GM21825 (cell line): Measurements from ENCODE around the gene LRRFIP1.
A peak's percentile ranks its signal among the peaks of the same experiment; 100 is the strongest.
"Not testable (repeated sequence)": the region's sequence is repeated elsewhere in the genome, so short reads cannot be mapped to it uniquely, and the experiment has no call there.

Source experiments
- ATAC-seq: cut with Tn5 transposase; IDR thresholded peaks from one replicate; pipeline ENCODE4 v1.9.1; 2021; ENCODE audit warnings: mild to moderate bottlenecking, moderate library complexity; ENCODE audit not compliant: unreplicated experiment

Gene LRRFIP1

DNA sequence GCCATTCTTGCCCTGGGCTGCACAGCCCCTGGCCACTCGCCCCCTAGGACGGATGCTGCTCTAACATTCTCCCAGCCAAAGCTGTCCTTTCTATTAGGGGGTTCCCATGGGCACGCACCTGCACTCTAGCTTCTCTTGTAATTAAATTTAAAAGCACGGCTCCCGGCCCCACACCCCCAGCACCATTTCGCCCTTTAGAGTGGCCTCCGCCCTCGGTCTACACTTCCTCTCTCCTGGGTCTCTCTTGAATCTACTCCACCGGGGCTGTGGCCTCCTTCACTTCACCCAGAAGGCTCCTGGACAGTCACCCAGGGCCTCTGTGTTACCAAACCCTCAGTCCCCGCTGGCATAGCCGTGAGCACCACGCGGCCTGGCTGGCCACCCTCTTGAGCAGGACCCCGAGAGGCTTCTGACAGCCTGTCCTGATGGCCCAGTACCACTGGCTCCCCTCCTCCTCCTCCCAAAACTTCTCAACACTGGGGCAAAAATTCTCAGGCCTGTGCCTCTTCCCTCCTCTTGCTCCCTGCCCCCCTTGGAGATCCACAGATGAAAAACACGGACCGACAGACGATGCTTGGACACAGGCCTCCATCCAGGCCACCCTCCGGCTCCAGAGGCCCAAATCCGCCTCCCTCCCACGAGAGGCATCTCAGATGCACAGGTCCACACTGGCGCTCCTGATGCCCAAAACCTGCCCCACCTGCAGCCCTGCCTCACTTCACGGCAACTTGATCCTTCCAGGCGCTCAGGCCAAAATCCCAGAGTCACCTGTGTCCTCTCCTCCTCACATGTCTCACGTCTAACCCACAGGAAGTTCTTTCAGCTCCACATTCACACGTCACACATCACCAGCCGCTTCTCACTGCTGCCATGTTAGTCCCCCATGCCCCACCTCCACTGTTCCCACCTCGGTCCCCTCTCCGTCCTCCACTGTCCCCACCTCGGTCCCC lies 29.9 kb upstream of the LRRFIP1 start:
- no peak for ATAC-seq

DNA sequence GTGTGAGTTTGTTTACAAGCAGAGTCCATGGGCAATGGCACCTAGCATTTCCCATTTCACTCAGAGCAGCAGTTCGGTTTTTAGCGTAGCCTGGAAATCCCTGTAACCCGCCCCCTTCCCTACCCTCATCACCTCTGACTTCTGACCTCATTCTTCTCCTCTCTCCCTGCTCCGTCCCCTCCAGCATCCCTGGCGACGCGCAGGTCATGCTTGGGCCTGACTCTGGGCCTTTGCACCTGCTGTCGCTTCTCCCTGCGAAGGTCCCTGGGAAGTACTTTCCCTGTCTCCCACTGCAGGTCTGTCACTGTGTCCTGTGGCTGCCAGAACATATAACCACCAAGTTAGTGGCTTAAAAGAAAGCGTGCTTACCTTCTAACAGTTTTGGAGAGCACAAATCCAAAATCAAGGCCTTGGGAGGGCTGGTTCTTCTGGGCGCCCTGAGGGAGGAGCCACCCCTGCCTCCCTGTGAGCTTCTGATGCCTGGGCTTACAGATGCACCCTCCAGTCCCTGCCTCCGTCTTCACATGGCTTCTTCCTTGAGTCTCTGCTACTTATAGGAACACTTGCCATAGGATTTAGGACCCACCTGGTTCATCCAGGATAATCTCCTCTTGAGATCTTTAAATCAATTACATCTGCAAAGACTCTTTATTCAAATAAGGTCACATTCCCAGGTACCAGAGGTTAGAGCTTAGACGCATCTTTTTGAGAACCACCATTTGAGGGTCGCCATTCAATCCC lies 28.7 kb upstream of the LRRFIP1 start:
- ATAC-seq, result no peak

DNA sequence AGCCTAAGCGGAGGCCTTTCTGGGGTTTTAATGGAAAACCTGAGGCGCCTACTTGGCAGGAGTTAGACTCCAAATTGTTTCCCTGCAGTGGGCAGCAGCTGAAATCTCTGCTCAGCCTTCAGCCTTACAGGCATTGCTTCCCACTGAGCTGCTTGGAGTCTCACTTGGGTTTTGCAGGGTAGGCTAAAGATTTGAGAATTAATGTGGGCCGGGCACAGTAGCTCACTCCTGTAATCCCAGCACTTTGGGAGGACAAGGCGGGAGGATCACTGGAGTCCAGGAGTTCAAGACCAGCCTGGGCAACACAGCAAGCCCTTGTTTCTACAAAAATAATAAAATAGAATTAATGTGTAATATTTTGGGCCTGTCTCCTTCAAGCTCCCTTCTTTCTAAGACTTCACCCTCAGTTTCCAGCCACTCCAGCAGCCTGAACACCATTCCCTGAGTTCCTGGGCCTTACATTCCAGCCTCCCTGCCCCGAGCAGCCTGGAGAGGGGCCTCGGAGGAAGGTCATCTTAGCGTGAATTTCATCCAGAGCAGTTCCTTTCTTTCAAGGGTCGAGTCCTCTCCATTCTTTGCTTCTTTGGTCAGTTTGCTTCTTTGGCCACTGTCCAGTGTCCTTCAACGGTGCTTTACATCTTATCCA lies 27.8 kb upstream of the LRRFIP1 start:
- ATAC-seq, result no peak

DNA sequence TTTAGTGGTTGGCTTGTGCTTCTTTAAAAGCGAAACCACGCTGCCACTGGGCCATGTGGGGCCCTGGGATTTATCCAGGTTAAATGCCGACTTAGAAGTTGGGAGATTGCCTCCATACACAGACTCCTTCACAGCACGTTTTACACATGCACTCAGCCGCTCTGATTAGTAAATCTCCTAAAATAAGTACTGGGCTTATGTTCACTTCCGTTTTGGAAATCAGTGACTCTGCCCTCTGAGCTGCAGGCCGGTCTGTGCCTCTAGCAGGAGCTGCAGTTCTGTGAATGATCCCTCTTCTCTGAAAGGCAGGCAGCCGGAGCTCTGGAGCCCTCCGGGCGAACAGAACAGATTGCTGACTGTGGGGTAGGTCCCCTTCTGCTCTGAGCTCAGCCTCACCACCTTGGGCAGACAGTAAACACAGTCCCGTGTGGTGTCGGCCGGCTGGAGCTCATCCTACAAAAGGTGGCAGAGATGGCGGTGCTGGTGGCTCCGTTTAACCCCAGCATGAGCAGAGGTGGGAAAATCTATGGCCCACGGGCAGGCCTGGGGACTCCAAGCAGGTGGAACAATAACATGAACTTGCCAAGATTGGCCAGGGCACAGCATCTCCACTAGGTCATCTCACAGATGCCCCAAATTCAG lies 27.1 kb upstream of the LRRFIP1 start:
- ATAC-seq, result no peak

DNA sequence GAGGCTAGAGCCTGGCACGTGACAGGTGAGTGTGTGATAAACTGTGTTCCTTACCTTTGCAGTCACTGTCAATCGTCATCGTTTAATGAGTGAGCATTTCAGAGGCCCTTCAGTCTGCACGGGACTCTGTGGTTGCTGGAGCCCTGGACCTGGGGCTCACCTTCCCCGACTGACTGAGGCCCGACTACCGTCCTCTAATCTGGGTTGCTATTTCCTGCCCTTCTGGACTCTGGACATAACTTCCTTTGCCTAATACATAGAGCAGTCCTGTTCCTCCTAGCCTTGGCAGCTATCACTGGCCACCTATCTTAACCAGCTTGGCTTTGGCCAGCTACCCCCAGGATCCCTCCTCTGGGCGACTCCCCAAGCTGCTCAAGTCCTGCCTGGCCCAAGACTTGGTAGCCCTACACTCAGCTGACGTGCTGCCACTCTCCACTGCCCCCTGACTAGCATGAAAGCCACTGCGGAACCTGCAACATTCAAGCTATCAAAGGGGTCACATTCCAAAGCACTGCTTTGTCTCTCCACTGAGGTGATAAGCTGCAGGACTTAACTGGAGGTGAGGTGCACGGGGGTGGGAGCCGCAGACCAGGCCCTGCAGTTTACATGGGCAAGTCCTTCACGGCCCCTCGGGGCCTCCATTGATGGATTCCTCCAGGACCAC lies 25.8 kb upstream of the LRRFIP1 start:
- ATAC-seq, result no peak

DNA sequence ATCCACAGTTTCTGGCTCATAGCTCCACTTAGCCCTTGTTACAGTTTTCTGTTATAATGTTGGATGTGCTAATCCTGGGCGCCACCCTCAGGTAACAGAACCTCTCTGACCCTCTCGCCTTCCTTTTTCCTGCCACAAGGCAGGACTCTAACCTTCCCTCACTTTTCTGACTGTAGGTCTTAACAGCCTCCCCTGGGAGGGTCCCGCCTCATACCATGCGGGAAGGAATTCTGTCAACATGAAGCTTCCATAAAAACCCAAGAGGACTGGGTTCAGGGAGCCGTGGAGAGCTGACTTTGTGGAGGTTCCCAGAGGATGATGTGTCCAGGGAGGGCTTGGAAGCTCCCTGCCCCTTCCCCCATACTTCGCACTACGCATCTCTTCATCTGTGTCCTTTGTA lies 25.0 kb upstream of the LRRFIP1 start:
- no peak for ATAC-seq

DNA sequence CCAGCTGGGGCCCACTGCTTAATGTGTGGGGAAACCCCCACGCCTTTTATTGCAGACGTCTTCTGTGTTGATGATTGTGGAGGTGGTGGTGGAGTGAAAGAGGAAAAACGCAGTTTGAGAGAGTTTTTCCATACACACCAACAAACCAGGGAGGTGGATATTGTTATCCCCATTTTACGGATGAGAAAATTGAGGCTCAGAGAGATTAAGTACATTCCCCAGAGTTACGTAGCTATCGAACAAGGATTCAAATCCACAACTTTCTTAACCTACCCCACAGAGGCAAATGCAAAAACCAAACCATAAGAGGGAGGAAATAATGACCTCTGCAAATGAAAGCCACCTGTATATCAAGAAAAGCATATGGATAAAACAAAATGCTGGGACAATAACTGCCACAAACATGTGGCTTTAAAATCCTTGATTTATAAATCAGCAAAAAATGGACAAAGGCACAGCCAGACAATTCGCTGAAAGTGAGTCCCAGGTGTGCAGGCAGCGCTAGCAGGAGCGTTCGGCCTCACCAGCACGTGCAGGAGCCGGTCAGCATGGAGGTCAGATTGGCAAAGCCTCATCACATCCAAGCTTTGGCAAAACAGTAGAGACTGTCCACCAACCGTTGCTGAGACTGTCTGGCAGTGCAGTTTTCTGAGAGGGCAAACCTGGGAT lies 24.2 kb upstream of the LRRFIP1 start:
- no peak for ATAC-seq

DNA sequence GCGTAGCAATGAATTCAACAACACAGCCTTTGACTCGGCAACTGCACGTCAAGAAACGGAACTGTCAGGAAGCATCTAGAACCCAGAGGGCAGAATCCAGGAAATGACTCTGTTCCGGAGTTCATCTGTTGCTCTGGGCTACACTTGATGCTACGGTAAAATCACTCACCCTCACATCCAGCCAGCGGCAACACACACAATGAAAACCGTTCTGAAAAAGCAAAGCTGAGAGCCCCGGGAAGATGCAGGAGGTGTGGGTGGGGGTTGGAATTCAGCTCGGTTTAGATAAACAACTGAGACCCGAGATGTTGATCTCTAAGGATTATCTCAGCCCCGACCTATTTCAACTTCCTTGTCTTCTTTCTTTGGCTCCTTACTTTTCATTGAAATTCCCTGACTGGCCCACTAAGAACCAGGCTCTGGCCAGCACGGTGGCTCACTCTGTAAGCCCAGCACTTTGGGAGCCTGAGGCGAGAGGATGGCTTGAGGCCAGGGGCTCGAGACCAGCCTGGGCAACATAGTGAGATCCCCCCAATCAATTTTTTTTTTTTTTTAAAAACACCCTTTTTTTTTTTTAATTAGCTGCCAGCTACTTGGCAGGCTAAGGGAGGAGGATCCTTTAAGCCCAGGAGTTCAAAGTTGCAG lies 23.5 kb upstream of the LRRFIP1 start:
- ATAC-seq, result peak; percentile 72

DNA sequence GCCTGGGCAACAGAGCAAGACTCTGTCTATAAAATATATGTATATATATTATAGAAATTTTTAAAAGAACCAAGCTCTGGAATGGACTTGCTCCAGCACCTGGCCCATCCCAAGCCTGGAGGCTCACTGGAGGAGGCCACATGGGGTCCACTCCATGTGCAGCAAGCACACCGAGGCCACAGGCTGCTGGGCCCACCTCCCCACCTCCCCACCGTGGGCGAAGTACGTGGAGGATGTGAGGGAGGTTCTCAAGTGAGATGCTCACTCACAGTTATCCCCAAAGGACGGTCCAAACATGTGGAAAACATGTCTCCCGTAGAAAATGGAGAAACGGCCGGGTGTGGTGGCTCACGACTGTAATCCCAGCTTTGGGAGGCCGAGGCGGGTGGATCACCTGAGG lies 23.0 kb upstream of the LRRFIP1 start:
- no peak for ATAC-seq

DNA sequence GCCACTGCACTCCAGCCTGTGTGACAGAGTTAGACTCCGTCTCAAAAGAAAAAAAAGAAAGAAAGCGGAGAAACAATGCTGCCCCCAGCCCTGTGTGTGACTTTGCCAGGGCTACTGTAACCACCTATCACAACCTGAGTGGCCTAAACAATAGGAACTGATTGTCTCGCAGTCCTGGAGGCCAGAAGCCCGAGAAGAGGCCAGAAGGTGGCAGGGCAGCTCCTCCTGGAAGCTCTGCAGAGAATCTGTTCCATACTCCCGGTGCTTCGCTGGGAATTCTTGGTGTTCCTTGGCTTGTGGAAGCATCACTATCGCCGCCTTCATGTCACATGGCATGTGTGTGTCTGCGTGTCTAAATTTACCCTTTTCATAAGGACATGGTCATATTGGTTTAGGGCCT lies 22.4 kb upstream of the LRRFIP1 start:
- ATAC-seq, result no peak

DNA sequence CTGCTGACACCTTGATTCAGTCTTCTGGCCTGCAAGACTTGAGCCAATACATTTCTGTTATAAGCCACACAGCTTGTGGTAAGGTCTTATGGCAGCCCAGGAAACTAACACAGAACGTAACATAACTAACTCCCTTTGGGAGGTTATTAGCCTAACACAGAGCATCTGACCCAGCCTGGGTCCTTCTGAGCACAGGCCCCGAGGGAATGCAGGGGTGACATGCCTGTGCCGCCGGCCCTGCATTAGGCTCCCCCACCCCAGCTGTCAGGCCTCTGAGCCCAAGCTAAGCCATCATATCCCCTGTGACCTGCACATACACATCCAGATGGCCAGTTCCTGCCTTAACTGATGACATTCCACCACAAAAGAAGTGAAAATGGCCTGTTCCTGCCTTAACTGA lies 20.9 kb upstream of the LRRFIP1 start:
- ATAC-seq, result not testable (repeated sequence)

DNA sequence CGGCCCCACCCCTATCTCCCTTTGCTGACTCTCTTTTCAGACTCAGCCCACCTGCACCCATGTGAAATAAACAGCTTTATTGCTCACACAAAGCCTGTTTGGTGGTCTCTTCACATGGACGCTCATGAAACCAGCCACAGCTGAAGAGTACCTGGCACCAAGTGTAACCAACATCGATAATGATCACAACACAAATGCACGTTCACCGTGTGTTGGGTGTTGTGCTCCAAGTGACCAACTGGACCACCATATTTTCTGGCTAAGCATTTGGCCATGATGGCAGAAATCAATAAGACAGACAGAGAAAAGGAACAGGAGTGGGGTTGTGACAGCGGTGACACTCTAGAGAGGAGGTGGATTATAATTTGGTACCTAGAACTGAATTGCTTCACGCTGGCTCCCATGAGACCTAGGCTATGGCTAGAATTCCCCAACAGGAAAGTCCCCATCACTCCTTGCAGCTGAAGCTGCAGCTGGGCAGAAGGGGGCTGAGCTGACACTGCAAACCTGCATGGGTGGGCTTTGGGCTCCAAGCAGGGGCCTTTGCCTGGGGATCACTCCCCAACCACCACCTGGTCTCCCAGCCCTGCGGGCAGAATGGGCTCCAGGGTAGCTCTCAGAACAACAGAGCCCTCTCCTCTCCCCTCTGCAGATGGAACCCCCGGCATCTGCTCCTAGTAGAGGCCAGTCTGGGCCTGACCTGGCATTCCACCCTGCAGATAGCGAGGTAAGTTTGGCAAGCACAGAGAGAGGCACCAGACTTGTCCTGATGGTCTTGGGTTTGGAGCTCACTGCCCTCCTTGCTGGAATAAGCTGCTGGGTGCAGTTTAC lies 14.6 kb upstream of the LRRFIP1 start:
- no peak for ATAC-seq

DNA sequence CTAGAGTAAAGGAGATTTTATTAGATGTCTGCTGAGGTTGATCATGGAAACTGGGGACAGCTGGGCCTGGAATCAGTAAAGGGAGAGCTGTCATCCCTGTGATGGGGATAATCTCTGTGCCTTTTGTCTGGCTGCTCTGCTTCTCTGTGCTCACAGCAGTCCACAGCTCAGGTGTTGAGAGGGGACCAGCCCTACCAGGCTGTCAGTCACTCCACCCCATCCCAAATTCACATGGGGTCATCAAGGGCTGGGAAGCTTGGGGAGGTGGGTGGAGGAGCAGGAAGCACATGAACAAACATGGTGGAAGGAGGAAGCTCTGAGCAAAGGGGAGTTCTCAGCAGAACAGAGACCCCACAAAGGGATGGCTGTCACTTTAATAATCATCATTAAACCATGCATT lies 13.7 kb upstream of the LRRFIP1 start:
- no peak for ATAC-seq

DNA sequence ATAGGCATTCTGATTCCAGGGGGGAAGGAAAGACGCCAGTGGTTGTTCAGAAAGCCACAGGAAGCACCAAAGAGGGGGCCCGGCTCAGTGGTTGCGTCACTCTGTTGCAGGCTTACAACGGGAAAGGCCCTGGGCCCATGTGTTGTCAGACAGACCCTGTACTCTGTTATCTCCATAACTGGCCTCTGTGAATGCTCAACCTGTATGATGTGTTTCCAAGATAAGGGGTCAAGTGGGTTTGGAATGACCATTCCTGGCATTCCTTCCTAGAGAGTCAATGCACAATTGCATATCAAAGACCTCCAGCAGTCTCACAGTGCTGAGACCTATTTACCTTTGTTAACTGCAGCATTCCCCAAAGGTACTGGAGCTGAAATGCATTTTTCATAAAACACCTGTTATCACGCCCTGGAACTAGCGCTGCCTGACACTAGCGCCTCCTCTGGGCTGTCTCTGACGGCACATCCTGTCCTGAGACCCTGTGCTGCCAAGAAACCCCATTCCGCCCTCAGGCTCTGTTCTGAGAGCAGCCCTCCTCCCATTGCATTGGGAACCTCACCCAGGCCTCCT lies 13.2 kb upstream of the LRRFIP1 start:
- no peak for ATAC-seq

DNA sequence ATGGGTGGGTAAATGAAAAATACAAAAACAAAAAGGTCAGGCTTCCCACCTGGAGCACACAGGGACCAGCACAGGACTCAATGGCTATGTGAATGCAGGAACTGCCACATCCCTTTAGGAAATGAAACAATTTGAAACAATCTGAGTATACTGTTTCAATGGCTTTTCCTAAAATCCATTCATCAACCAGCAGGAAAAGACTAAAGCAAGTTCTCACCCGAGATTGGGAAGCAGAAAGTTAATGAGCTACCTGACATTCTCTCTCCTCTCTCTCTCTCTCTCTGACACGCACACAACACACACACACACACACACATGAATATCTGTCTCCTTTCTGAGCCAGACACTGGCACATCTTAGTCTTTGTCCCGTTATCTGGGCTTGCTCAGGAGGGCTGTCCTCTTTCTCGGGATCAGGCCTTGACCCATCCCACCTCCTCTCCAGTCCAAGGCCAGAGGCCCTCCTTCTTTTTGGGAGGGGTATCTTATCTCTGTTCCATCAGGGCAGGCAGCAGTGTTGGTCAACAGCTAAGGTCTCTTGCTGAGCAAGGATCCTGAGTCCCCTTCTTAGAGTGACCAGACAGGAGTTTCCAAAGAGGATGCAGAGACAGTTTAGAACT lies 11.6 kb upstream of the LRRFIP1 start:
- no peak for ATAC-seq

DNA sequence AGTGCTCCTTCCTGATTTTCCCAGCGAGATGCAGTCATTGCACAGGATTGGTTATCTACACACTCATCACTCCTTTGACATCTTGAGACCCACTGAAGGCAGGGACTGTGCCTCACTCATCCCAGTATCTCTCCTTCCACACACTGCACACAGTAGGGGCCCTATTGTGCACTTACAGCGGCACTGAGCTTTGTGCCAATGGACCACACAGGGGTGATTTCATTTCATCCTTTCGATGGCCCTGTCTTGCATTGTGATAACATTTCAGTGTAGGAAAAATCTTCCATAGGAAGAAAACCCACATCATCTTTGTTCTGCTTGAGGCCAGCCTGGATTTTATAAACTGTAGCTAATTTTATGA lies 11.0 kb upstream of the LRRFIP1 start:
- ATAC-seq, result no peak

DNA sequence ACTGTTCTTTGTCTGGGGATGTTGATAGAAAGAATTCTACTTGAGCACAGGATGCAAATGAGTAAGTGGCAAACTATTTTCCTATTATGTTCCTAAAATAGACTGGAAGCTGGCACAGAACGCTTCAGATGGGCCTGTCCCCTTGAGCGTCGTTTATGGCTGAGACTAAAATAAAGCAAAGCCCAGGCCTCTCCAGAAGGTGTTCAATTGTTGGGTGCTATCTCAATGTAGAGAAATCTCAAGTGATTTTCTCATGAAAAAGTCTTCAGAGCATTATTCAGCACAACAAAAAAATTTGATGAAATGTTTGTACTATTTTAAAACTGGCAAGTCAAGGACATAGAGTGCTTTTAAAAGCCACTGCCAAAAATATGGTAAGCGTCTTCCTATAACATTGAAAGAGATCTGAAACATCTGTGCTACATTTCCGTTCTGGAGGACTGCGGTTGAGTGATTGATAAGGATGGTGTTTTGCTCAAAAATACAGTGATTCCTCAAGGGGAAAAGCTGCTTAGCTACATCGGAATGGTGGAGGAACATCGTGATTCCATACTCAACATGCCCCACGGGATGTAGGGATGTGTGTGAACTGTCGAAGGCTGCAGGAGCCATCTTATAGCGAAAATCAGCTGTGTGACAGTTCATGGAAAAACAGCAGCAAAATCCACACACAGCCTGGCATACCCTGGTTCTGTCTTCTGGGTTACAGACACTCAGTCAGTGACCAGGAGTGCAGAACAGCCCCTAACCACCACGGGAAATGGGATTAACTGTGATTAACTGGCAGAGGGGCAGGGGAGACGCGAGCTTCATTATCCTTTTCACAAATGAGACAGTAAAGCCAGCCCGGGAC lies 10.4 kb upstream of the LRRFIP1 start:
- ATAC-seq, result no peak
